Esophagus squamous epithelium (tissue), 4 donors: ENCODE data around the gene KIR3DL1.
"Not testable (repeated sequence)": the region's sequence is repeated elsewhere in the genome, so short reads cannot be mapped to it uniquely, and the experiment has no call there.

Experiments
- CTCF ChIP-seq, 6 experiments: fragments of 450-650 bp in 4 of 6; fragments of 200-600 bp in 2 of 6; sonication (generic) in 2 of 6; IDR thresholded peaks; one replicate each; pipeline ENCODE4 v1.5.1; 2016 to 2019; ENCODE audit warnings: antibody characterized with exemption in 6 of 6, mild to moderate bottlenecking in 4 of 6, moderate library complexity in 4 of 6
- POLR2A ChIP-seq, 4 donors: fragments of 450-650 bp; IDR thresholded peaks; one replicate each; pipeline ENCODE4 v1.6.1; 2017; ENCODE audit warnings: antibody characterized with exemption in 4 of 4, mild to moderate bottlenecking in 4 of 4, moderate library complexity in 3 of 4

GRCh38 chr19:54858476-54858875 is 42.2 kb downstream of the KIR3DL1 start:
- TF ChIP-seq CTCF, POLR2A (IDR thresholded peaks at IDR 0.05): not testable (repeated sequence)
